Measurements from ENCODE around the gene ADAMTS7.
A peak's percentile ranks its signal among the peaks of the same experiment; 100 is the strongest.
"Not testable (repeated sequence)": the region's sequence is repeated elsewhere in the genome, so short reads cannot be mapped to it uniquely, and the experiment has no call there.

Gene ADAMTS7

DNA sequence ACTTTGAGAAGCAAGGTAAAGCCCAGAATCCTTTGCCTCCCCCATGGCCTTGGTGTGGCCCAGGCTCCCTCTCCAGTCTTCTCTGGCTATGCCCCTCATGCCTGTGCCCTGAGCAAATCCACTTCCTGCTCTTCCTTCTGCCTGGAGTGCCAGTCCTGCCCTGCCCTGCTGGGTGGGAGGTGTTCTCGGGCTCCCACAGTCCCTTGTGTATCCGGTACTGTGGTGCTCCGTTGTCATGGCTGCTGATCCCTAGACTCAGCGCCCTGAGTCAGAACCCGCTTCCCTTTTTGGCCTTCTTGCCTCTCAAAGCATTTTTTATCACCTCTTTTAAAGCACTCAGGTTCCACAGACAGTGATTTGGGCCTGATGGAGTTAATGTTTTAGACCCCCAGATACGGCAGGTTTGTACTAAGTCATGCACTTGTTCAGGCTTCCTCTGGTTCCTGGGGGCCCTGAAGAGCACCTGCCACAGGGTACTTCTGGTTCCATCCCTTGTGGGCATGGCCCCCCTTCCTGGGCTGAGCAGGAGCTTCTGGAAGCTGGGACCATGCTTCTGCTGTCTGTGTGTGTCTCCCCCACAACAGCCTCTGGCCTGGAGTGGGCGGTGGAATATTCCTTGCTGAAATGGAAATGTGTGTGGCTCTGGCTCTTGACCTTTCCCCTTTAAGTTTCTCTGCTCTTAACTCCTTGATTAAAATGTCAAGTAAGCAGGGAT lies 29.6 kb upstream of the ADAMTS7 start:
- Mint-ChIP-seq H3K36me3 (ENCODE audit: low read depth) (no peaks in the 10 kb centered on the region), H3K27ac (peak overlapping the region in 2 of 3 experiments; percentile 77 to 83), H3K4me3 (no peak overlapping the region), H3K27me3 (ENCODE audit: low read depth) (no peaks in the 10 kb centered on the region), H3K9me3 (no peaks in the 10 kb centered on the region), H3K4me1 (peaks cover 24% of the 10 kb centered on the region)
- TF ChIP-seq, protein P1, sequence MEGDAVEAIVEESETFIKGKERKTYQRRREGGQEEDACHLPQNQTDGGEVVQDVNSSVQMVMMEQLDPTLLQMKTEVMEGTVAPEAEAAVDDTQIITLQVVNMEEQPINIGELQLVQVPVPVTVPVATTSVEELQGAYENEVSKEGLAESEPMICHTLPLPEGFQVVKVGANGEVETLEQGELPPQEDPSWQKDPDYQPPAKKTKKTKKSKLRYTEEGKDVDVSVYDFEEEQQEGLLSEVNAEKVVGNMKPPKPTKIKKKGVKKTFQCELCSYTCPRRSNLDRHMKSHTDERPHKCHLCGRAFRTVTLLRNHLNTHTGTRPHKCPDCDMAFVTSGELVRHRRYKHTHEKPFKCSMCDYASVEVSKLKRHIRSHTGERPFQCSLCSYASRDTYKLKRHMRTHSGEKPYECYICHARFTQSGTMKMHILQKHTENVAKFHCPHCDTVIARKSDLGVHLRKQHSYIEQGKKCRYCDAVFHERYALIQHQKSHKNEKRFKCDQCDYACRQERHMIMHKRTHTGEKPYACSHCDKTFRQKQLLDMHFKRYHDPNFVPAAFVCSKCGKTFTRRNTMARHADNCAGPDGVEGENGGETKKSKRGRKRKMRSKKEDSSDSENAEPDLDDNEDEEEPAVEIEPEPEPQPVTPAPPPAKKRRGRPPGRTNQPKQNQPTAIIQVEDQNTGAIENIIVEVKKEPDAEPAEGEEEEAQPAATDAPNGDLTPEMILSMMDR (IDR thresholded peaks at IDR 0.05; ENCODE audit: unreplicated experiment in 3 of 3): no peak

DNA sequence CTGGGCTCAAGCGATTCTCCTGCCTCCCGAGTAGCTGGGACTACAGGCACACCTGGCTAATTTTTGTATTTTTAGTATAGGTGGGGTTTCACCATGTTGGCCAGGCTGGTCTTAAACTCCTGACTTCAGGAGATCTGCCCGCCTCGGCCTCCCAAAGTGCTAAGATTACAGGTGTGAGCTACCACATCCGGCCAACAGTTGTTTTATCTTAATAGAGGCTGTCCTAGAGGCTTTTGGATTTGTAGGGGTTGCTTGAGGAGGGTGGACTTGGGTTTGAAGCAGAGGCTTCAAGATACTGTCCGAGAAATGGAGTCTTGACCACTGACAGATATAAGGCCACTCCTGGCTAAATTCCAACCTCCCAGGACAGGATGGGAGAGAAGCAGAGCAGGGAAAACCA lies 27.9 kb upstream of the ADAMTS7 start:
- not testable (repeated sequence) for H3K27me3 Mint-ChIP-seq (ENCODE audit: low read depth); H3K9me3 Mint-ChIP-seq; H3K36me3 Mint-ChIP-seq (ENCODE audit: low read depth)
- Mint-ChIP-seq H3K4me1 (peaks cover 24% of the 10 kb centered on the region), H3K4me3 (peak overlapping the region in 1 of 3 experiments; percentile 33), H3K27ac (peak overlapping the region; percentile 56 to 97 (median 92))

DNA sequence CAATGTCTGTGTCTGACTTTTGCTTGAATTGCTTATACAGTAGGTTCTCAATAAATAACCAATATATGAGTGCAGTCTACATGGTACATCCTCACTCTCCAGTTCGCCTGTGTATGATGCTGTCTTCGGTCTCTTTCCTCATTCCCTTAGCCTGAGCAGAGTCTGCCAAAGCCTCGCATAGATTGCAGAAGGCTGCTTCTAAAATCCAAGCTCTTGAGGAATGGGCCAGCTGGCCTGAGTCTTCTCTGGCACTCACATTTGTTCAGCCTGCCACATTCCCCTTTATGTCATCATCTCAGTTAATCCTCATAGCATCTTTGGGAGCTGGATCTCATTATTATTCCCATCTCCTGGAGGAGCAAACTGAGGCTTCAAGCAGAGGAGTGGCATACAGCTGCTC lies 27.2 kb upstream of the ADAMTS7 start:
- peak overlapping the region; percentile 3 to 74 (median 35) for H3K27ac Mint-ChIP-seq

DNA sequence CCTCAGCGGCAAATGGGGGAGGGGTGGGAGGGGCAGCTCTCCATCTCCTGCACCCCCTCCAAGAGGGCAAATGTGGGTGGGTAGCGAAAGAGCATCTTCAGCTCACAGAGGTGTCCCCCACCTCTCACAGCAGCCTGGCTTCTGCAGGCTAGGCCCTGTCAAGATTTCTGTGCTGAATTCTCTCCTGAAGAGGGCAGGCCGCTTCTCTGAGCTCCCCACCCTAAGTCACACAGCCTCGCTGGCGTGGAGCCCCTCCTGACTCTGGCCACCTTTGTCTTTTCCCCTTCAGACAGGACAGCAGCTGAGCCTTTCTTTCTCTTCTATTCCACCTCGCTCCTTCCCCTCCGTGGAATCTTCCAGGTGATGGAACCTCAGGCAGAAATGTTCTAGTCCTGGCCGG lies 26.3 kb upstream of the ADAMTS7 start:
- H3K4me3 Mint-ChIP-seq: no peak overlapping the region
- peaks cover 24% of the 10 kb centered on the region for H3K4me1 Mint-ChIP-seq
- no peak overlapping the region for H3K27ac Mint-ChIP-seq
- no peaks in the 10 kb centered on the region for H3K9me3 Mint-ChIP-seq
- TF ChIP-seq, protein P1 (IDR thresholded peaks at IDR 0.05; ENCODE audit: unreplicated experiment in 3 of 3): no peak
- no peaks in the 10 kb centered on the region for H3K27me3 Mint-ChIP-seq (ENCODE audit: low read depth)
- no peaks in the 10 kb centered on the region for H3K36me3 Mint-ChIP-seq (ENCODE audit: low read depth)

More for the DNA sequence above, 27.2 kb upstream of the ADAMTS7 start:
- H3K36me3 Mint-ChIP-seq (ENCODE audit: low read depth): no peaks in the 10 kb centered on the region
- peaks cover 24% of the 10 kb centered on the region for H3K4me1 Mint-ChIP-seq
- no peaks in the 10 kb centered on the region for H3K27me3 Mint-ChIP-seq (ENCODE audit: low read depth)
- TF ChIP-seq, protein P1 (IDR thresholded peaks at IDR 0.05; ENCODE audit: unreplicated experiment in 3 of 3): no peak
- H3K4me3 Mint-ChIP-seq: no peak overlapping the region
- no peaks in the 10 kb centered on the region for H3K9me3 Mint-ChIP-seq

DNA sequence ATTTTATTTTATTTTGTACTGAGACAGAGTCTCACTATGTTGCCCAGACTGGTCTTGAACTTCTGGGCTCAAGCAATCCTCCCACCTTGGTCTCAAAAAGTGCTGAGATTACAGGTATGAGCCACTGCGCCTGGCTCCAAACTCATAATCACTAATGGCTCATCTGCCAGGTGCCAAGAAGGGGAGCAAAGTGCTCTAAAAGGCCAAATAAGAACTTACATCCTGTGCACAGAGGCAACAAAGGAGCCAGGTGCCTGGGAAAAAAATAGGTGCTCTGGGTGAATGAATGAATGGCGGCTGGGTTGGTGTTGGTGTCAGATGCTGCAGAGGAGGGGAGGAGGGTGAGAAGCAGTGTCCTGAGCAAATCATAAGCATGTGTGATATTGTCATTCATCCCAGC lies 25.9 kb upstream of the ADAMTS7 start:
- Mint-ChIP-seq H3K9me3 (no peaks in the 10 kb centered on the region), H3K27me3 (ENCODE audit: low read depth) (no peaks in the 10 kb centered on the region), H3K4me1 (peaks cover 24% of the 10 kb centered on the region), H3K27ac (no peak overlapping the region), H3K4me3 (no peak overlapping the region), H3K36me3 (ENCODE audit: low read depth) (no peaks in the 10 kb centered on the region)
- TF ChIP-seq, protein P1 (IDR thresholded peaks at IDR 0.05; ENCODE audit: unreplicated experiment in 3 of 3): no peak

DNA sequence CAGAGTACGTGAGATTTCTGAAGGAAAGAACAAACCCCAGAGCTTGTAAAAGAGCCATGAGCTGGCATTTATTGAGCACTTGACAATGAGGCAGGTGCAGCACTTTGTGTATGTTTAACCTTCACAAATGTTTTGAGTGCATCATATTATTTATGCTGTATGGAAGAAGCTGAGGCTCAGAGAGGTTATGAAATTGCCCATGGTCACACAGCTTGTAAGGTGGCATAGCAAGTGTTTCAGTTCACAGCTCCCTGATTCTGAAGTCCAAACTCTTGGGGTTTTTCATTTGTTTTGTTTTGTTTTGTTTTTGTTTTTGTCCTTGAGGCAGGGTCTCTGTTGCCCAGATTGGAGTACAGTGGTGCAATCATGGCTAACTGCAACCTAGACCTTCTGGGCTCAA lies 25.1 kb upstream of the ADAMTS7 start:
- H3K27ac Mint-ChIP-seq: peak overlapping the region in 2 of 3 experiments; percentile 13 to 19
- H3K36me3 Mint-ChIP-seq (ENCODE audit: low read depth): no peaks in the 10 kb centered on the region
- peaks cover 23% of the 10 kb centered on the region for H3K4me1 Mint-ChIP-seq
- no peaks in the 10 kb centered on the region for H3K9me3 Mint-ChIP-seq
- H3K4me3 Mint-ChIP-seq: no peak overlapping the region
- H3K27me3 Mint-ChIP-seq (ENCODE audit: low read depth): no peaks in the 10 kb centered on the region
- TF ChIP-seq, protein P1 (IDR thresholded peaks at IDR 0.05; ENCODE audit: unreplicated experiment in 3 of 3): no peak
